ENCODE results near the gene BCL11B.

The BCL11B gene

GRCh38 chr14:99159341-99160340 is 112.4 kb downstream of the BCL11B start:
- no peak for DNase-seq (ENCODE audit: low read depth in 2 of 2)

GRCh38 chr14:99158646-99159165 is 113.3 kb downstream of the BCL11B start:
- no peak for DNase-seq (ENCODE audit: low read depth in 2 of 2)

GRCh38 chr14:99158150-99158549 is 113.8 kb downstream of the BCL11B start:
- no peak for DNase-seq (ENCODE audit: low read depth in 2 of 2)

GRCh38 chr14:99157676-99158075 is 114.3 kb downstream of the BCL11B start:
- DNase-seq (ENCODE audit: low read depth in 2 of 2), result no peak

- no peak for DNase-seq (ENCODE audit: low read depth in 2 of 2)
Observed at GRCh38 chr14:99157246-99157645, 114.8 kb downstream of the BCL11B start.

- no peak for DNase-seq (ENCODE audit: low read depth in 2 of 2)
Observed at GRCh38 chr14:99156814-99157213, 115.2 kb downstream of the BCL11B start.

GRCh38 chr14:99156090-99156425 is 115.9 kb downstream of the BCL11B start:
- DNase-seq (ENCODE audit: low read depth in 2 of 2), result no peak

- no peak for DNase-seq (ENCODE audit: low read depth in 2 of 2)
Observed at GRCh38 chr14:99155173-99156089, 116.6 kb downstream of the BCL11B start.

- DNase-seq (ENCODE audit: low read depth in 2 of 2), result no peak
Observed at GRCh38 chr14:99150236-99150635, 121.8 kb downstream of the BCL11B start.

GRCh38 chr14:99148861-99149610 is 123.0 kb downstream of the BCL11B start:
- no peak for DNase-seq (ENCODE audit: low read depth in 2 of 2)

- DNase-seq (ENCODE audit: low read depth in 2 of 2), result no peak
Observed at GRCh38 chr14:99148131-99148530, 123.9 kb downstream of the BCL11B start.

GRCh38 chr14:99147366-99147740 is 124.6 kb downstream of the BCL11B start:
- no peak for DNase-seq (ENCODE audit: low read depth in 2 of 2)

- DNase-seq (ENCODE audit: low read depth in 2 of 2), result no peak
Observed at GRCh38 chr14:99146616-99147365, 125.2 kb downstream of the BCL11B start.

- no peak for DNase-seq (ENCODE audit: low read depth in 2 of 2)
Observed at GRCh38 chr14:99145307-99145706, 126.7 kb downstream of the BCL11B start.

- DNase-seq (ENCODE audit: low read depth in 2 of 2), result no peak
Observed at GRCh38 chr14:99143793-99144192, 128.2 kb downstream of the BCL11B start.

GRCh38 chr14:99143126-99143525 is 128.9 kb downstream of the BCL11B start:
- DNase-seq (ENCODE audit: low read depth in 2 of 2), result no peak

- no peak for DNase-seq (ENCODE audit: low read depth in 2 of 2)
Observed at GRCh38 chr14:99141236-99141635, 130.8 kb downstream of the BCL11B start.

GRCh38 chr14:99138999-99139865 is 132.8 kb downstream of the BCL11B start:
- DNase-seq (ENCODE audit: low read depth in 2 of 2), result no peak

GRCh38 chr14:99137913-99138571 is 134.0 kb downstream of the BCL11B start:
- DNase-seq (ENCODE audit: low read depth in 2 of 2), result no peak

Data from stimulated activated CD4-positive, alpha-beta T cell treated with anti-CD3 and anti-CD28 coated beads, Interleukin-1b, Interleukin-23, amount 100 ng/mL, for 1 hour (primary cell).